Hematopoietic multipotent progenitor cell treated with erythropoietin and hydrocortisone succinate and interleukin-3 and kit ligand, for 4 days (in vitro differentiated cells): ENCODE data around the gene TFF2.

Experiments used
- DNase-seq: peaks from one replicate; pipeline ENCODE4 v3.0.0-alpha.2; 2015

Gene TFF2

DNA sequence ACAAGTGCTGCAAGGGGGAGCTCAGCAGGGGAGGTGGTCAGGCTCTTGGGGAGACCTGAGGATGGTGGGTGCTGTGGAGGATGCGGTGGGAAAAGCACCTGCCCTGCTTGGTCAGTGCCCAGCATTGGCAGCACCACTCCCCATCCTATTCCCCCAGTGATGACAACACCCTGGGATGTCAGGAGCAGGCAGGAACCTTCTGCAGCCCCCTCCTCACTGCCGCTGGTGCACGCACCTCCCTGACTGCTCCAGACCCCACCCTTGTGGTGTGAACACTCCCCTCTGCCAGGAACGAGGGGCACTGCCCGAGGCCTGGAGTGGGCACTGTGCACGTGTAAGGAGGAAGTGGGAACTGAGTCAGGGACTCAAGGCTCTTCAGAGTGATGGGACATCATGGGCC lies 32.5 kb upstream of the TFF2 start:
- no peak for DNase-seq

DNA sequence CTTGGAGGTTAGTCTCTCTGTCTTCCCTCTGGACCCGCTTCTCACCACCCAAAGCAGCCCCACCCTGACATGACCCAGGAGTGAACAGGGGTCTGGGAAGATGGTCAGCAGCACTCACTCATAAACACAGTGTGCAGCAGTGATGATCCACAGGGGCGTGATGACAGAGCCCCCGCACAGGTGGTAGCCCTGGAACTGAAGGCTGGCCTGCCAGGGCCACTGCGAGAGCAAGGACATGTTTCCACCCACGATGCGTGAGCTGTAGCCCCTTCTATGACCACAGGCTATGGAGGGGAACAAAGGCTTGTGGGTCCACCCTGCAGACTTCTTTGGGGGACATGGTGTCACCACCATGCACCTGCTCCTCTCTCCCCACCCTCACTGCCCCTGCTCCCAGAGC lies 32.1 kb upstream of the TFF2 start:
- no peak for DNase-seq

DNA sequence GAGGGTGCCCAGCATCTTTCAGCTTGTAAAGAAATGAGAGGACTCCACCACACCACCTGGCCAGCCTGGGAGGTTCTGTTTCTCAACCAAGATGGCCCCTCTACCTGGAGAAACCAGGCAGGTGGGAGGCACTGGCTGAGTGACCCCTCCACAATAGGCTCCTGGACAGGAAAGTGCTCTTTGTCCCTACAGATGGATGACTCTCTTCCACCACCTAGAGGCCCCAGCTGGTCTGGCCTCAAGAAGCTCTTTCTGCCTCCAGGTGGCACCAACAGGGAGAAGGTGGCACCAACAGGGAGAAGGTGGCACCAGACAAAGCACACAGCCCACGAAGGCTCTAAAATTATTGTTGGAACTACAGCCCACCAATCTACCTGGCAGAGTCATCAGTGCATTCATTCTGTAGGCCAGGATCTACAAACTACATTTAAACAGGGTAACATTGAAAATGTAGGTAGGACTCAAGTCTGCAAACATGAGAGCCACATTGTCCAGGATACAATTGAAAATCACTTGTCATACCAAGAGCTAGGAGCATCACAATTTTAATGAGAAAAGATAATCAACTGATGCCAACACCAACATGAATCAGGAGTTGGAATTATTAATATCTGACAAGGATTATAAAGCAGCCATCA lies 30.7 kb upstream of the TFF2 start:
- DNase-seq: peak; percentile 74

DNA sequence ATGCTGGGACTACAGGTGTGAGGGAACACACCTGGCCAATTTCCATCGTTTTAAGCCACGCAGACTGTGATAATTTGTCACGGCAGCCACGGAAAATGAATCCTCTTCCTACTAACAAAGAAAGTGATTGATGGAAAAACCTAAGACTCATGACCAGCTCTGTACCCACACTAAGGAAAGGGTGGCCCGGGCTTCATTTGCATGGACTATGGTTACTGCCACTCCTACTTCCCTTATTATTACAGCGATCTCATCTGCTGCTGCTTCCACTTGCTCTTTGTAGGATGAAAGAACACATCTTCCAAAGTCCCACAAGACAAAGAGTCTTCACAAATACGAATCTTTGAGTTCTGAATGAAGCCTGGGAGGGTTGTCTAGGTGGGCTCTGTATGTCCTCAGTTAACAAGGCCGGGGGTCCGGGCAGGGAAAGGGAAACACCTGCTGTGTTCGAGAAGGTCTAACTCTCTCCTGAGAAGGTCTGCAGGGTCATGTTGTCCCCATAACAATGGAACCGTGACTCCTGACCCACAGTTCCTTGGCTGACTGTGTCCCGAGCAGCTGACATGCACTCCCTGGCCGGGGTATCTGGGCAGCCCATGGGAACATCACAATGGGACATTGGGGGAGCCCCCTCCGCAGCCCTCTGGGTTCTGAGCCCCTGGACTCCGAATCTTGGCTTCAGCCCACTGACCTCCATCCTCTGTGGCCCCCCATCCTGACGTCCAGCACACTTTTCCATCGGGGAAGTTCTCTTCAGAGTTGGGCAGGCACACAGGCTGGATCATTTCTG lies 28.8 kb upstream of the TFF2 start:
- DNase-seq: peak; percentile 21

DNA sequence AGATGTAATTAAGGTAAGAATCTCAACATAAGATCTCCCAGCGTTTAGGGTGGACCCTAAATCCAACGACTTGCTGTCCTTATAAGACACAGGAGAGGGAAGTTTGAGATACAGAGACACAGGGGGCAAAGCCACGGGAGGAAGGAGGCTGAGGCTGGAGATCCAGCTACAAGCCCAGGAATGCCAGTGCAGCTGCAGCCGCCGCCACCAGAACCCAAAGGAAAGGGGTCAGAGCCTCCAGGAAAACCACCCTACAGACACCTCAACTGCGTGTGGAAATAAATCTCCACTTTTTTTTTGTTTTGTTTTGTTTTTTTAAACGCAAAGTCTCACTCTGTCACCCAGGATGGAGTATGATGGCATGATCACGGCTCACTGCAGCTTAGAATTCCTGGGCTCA lies 27.6 kb upstream of the TFF2 start:
- DNase-seq: no peak

DNA sequence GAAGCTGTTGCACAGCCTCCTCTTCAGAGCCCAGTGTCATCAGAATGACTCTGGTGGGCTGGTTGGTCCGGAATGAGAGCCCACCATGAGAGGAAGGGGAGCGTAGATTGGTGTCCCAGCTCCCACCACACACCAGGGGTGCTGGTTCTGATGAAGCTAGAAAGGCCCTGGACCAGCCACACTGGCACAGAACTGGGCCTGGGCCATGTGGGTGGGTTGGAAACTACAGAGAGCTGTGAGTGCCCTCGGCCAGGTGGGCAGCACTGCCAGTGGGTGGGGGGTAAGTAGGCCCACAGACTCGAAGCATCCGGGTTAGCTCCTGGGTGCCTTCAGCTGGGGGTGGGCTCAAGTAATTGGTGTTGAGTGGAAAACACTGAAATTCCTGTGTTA lies 27.2 kb upstream of the TFF2 start:
- no peak for DNase-seq

DNA sequence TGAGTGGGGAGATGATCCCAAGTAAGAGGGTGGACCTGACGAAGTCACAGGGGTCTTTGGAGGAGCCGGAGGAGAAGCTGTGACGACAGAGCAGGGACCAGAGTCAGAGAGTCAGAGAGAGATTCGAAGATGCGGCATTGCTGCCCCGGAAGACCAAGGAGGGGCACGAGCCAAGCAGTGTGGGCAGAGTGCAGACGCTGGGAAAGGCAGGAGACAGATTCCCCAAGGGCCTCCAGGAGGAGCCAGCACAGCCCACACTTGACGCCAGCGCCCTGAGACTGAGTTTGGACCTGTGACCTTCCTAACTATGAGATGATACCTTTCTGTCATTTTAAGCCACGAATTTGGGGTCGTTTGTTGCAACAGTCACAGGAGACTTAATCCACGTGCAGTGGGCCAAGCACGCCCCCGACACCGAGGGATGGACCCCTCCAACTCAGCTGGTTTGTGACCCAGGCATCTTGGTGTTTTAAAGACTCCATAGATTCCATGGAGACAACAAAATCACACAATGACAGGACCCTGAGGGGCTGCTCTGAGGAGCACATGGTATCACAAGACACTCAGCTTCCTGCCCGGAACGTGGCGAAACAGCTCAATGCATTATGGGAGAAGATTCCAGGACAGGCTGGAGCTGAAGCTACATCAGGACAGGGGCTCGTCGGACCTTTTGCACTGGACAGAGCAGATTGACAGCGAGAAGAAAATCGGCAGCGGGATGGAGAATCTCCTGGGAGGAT lies 26.6 kb upstream of the TFF2 start:
- no peak for DNase-seq

DNA sequence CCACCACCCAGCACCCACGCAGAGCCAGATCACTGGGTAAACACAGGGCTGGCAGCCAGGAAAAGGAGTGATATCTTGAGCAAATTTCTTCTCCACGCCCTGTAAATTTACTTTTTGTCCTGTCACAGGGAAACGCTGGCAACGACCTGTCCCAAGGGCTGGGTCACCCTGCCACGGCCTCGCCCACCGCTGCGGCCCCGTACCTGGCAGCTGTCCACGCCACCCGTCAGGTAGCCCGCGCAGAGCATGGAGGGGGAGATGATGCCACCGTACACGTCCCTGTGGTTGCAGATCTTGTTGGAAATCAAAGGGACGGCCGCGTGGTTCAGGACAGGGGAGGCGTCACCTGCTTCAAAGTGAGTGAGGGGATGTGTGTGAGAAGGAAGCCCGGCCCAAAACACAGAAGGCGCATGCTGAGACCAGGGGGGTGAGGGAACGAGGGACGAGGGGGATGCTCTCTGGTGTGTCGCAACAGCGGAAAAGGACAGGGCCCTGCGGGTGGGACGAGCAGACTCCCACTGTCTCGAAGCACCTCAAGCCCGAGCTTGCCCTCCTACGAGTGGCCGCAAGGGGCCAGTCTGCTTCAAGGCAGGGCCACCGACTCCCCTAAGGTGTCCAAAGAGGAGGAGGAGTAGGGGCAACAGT lies 25.7 kb upstream of the TFF2 start:
- no peak for DNase-seq

DNA sequence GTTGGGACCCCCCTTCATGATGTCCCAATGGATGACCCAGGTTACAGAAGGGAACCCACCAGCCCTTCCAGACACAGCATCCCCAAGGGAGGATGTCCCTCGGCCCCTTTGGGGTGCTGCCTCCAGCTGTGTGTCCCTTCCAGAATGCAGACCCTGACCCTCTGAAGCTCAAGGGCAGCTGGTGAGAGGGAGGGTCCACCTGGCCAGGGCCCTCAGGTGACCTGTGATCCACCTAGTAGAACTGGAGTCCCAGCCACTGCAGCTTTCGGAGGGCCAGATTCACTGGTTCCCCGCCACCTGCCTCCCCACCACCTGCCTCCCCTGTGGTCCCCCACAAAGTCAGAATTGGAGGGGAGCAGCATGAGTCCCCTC lies 25.2 kb upstream of the TFF2 start:
- no peak for DNase-seq

DNA sequence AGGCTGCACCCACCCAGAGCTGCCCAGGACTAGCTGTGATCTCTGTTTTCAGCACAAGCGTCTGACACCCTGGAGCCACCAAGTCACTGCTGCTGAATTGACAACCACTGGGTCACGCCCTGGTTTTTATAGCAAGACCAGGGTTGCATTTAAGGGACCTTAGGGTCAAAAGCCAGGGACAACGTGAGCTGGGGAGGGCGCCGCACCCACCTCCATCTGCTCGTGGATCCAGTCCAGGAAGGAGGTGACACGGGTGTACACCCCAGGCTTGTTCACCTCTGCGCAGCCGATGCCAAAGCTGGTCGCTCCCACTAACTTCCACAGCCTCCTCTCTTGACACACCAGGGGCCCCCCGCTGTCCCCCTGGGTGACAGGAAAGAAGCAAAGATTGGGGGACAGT lies 24.7 kb upstream of the TFF2 start:
- DNase-seq: no peak

DNA sequence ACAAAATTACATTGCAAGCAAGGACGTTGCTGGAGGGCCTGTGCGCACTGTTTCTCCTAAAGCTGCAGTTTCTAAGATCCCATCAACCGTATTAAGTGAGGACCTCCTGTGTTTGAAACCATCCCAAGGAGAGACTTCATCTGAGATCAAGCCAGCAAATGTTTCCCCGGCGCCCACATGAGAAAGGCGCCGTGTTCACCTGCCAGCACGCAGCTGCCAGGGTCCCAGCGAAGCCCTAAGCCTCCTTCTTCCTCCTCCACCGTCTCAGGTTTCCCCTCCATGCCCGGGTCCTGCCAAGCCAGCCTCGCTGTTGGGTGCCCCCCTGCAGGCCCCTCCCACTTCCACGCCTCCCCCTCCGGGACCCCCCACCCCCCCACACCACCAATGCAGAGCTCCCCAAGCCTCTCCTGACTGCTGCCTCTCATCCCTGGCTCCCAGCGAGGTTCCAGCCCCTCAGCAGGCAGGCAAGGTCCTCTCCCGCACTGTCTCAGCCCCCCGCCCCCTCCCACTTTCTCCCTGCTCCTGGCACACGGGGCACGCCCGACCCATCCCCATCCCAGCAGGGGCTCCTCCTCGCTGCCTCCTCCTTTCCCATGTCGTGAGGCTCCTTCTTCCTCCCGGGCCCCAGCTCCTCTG lies 24.2 kb upstream of the TFF2 start:
- no peak for DNase-seq

DNA sequence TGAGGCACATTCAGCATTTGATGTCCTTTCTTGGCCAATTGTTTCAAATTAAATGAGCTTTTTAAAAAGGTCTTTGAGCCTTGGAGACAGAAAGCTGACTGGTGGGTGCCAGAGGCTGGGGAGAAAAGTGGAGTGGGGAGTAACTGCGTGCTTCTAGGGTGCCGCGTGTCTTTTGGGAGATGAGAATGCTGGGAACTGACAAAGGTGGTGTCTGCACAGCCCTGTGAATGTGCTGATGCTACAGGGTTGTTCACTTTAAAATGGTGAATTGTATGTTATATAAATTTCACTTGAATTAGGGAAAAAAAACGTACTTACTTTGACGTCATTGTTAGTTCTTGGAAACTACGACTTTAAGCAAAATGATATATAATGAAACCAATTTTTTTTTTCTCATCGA lies 23.7 kb upstream of the TFF2 start:
- DNase-seq: no peak

DNA sequence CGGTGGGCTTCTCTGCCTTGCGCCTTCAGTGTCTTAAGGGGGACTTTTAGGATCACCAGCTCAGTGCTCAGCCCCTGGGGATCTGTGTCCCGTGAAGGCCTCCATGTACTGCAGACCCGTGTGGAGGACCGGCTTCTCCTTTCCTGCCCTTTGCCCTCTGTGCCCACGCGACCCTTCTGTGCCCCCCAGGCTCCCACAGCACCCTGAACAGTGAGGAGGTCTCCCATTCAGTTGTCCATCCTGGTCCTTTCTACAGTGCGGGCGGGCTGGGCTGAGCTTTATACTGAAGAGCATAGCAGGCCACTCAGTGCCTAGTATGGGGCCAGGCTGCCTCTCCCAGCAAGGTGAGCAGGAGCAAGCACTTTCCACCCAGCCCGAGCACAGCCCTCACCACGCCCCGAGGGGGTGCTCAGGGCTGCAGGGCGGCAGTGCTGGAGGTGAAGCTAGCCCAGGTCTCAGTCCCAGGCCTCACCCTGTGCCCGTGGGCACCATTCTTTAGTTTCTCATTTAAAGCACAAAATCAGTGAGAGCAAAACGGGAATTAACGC lies 23.2 kb upstream of the TFF2 start:
- no peak for DNase-seq

DNA sequence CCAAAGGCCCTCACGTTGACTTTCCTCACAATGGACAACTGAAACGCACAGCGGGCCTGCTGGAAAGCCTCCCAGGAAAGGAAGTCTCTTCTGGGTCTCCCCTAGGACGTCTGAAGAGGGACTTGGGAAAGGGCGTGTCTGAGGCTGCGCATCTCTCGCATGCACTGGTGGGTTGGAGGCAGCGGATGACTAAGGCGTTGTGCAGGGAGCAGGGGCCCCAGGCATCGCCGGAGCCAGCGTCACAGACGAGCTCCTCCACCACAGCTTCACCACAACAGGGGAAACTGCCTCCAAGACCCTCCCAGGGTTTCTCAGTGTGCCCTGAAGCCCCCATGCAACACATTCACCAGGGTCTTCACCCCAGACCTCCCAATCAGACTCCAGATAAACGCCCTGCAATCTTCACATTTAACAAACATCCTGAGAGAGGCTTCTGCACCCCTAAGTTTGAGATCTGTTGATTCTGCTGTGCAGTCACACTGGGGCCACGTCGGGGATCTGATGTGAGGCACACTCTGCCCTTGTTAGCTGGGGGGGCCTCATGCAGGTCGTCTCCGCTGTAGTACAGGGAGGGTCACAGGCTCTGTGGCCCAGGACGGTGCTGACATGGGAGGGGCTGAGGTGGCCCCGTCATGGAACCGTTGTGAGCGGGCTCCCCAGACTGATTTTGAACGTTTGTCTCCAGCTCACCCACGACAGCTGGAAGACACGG lies 22.6 kb upstream of the TFF2 start:
- no peak for DNase-seq

DNA sequence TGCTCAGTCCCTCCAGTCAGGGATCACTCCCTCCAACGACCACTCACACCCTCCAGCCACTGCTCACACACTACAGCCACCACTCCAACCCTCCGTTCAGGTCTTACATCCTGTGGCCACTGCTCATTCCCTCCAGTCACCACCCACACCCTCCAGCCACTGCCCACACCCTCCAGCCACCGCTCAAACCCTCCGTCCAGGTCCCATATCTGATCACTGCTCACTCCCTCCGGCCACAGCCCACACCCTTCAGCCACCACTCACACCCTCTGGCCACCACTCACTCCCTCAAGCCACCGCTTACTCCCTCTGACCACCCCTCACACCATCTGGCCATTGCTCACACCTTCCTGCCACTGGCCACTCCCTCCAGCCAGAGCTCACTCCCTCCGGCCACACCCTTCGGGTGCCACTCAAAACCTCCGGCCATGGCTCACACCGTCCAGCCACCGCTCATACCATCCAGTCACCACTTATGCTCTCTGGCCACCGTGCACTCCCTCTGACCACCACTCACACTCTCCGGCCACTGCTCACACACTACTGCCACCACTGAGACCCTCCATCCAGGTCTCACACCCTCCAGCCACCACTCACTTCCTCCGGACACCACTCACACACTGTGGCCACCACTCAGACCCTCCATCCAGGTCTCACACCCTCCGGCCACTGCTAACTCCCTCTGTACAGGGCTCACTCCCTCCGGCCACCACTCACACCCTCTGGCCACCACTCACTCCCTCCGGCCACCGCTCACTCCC lies 20.3 kb upstream of the TFF2 start:
- no peak for DNase-seq

DNA sequence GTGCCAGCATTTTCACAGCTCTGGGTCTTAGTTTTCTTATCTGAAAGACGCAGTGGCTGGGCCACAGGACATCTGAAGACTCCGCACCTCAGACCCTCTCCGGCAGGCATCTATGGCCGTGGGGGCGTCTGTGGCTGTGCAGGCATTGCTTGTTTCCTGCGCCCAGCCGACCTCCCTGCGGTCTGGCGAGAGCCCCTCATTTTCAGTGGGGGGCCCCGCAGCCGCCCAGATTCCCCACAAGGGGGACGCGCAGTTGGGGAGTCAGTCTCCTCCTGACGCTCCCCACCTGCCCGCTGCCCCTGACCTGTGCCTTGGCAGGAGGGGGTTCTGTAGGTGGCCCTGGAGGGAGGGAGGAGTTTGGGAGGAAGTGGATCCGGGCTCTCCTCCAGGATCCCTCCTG lies 19.0 kb upstream of the TFF2 start:
- no peak for DNase-seq

DNA sequence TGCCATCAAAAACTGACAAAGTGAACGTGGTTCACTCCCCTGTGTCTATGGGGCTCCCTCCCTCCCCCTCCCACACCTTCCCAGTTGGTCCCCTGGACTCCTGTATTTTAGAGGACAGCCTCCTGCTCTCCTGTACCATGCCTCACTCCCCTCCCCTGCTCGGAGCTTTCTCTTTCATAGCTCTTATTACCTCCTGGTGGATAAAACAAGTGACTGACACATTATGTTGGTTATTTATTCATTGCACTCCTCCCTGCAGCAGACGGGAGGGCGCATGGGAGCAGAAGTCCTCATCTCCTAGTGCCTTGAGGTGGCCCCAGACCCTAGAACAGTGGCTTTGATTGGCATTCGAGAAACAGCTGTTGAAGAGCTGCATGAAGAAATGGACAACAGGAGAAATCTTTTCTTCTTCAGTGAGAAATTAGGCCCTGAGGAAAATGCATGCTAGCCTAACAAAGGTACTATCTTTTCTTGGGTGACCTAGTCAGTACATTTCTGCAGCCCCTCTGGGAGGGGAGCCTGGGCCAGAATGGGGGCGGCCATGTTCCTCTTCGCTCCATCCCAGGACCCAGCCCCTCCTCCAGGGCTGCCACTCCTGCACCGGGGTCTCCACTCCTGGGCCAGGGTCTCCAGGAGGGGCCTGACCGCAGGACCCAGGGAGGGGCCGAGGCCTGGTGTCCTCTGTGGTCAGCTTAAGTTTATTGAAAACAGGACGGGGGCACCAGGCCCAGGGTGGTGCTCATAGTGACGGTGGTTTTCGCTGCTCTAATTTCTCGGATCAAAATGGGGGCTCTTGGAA lies 16.8 kb upstream of the TFF2 start:
- DNase-seq: peak; percentile 17

DNA sequence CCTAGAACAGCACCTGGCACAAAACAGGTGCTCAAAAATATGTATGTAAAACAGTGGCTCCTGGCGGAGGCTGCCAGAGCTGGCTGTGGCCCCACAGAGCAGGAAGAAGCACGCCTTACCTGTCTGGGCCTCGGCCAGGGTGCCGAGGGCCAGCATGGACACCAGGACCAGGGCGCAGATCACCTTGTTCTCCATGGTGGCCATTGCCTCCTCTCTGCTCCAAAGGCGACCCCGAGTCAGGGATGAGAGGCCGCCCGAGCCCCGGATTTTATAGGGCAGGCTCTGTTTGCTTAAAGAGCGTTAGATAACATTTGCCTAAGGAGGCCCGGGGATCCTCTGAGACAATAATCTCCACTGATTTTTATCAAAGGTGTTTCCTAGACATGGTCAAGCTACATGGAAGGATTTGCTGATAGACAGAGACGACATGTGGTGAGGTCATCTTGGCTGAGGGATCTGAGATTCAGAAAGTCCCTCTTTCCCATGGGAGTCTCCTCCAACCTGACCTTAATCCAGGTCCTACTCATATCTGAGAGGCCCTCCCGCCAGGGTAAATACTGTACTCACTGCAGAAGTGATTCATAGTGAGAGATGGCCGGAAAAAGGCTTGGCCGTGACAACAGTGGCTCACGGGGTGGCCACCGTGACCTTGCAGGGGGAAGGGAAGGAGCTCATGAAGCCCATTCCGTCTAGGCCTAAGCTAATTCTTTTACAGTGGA lies 15.7 kb upstream of the TFF2 start, which contains the start of gene TFF1:
TSS of gene TFF1 (minus strand) at position 244 of the 719 bp plus-strand sequence. CDS start at position 204, 40 bp downstream.
- no peak for DNase-seq

DNA sequence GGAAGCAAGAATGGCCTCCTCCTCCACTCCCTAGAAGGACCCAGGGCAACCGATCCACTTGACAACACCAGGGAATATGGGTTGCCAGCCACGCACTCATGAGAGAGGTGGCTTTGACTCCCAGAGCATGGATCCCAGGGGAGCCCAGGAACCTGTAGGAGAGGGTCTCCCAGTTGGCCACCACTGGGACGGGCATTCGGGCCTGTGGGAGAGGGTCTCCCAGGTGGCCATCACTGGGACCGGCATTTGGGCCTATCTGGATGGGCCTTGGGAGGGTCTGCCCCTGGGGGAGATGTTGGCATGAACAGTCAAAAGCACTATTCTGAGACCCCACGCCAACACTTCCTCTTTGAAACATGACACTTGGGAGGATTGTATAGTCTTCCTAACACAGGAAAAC lies 15.0 kb upstream of the TFF2 start:
- no peak for DNase-seq
